LNCAP (cell line): ENCODE data around the gene FAM89A.

Experiments used
- CTCF ChIP-seq: fragments of 450-650 bp; IDR thresholded peaks from 2 replicates; pipeline ENCODE4 v1.5.1; 2017; ENCODE audit warnings: mild to moderate bottlenecking

FAM89A gene

GRCh38 chr1:231011360-231011759 is 28.7 kb downstream of the FAM89A start:
- TF ChIP-seq CTCF: no peak

- TF ChIP-seq CTCF: no peak
Observed at GRCh38 chr1:231001892-231002291, 38.2 kb downstream of the FAM89A start.

GRCh38 chr1:231000639-231001038 is 39.4 kb downstream of the FAM89A start:
- TF ChIP-seq CTCF: no peak

- TF ChIP-seq CTCF: no peak
Observed at GRCh38 chr1:231000201-231000600, 39.9 kb downstream of the FAM89A start.

GRCh38 chr1:230994860-230995259 is 45.2 kb downstream of the FAM89A start:
- TF ChIP-seq CTCF: no peak

- TF ChIP-seq CTCF: no peak
Observed at GRCh38 chr1:230992100-230992774, 47.8 kb downstream of the FAM89A start.

GRCh38 chr1:230987448-230987847 is 52.6 kb downstream of the FAM89A start:
- no peak for TF ChIP-seq CTCF

- no peak for TF ChIP-seq CTCF
Observed at GRCh38 chr1:230986976-230987375, 53.1 kb downstream of the FAM89A start.
